Measurements from ENCODE around the gene AMN1. TPM values are rescaled to one million over a fixed set of nuclear protein-coding genes. Genes with fewer than 3 reads are reported as not detected.
A peak's percentile ranks its signal among the peaks of the same experiment; 100 is the strongest.
"Not testable (repeated sequence)": the region's sequence is repeated elsewhere in the genome, so short reads cannot be mapped to it uniquely, and the experiment has no call there.

Gene AMN1
- 5.9 and 7.5 TPM in 2 replicates for total RNA-seq (2014; rRNA removed; shearing (Covaris generic))

DNA sequence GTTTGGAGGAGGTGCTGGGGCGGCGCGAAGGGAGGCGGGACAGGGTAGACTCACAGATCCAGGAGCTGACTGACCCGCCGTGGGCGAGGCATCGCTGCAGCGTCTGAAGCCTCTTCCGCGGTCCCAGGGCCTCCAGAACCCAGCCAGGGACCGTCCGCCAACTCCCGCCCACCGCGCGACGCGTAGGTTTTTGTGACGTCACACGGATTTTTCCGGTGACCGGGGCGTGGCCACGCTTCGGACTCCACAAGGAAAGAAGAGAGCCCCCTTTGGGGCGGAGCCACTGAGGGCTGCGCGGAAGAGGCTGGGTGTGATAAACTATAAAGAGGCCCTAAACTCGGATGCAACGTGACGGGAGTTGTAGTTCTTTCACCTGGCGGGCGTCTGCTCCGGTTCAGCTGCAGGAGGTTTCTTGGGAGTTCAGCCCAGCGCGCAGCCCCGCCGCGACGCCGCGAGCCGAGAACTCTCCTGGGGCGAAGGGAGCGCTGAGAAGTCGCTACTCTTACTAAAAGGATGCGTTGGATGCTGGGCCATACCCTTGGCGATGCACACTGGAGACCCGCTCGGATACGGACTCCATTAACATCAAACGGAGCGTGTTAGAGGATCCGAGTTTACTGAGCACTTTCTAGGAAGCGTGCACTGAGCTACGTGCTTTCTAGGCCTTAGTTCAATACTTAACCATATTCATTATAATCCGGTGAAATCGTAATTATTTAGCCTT lies at the start of gene AMN1:
Gene AMN1, minus strand, starts transcription at position 105 of the 724 bp plus-strand sequence. Its CDS starts 13 bp downstream, at position 92.
- H3K4me1 ChIP-seq, result peaks cover 5% of the 10 kb centered on the region; the same call in 1 of the 2 replicates
- peak within 1 kb of the TSS; percentile 64 for H3K27ac ChIP-seq
- H3K27me3 ChIP-seq, result no peaks in the 10 kb centered on the region
- H3K9me3 ChIP-seq (replicated peaks), result no peaks in the 10 kb centered on the region
- peak; percentile 99 for DNase-seq
- H3K36me3 ChIP-seq, result no peaks in the 10 kb centered on the region
- H3K4me3 ChIP-seq, result peak within 1 kb of the TSS; percentile 69

DNA sequence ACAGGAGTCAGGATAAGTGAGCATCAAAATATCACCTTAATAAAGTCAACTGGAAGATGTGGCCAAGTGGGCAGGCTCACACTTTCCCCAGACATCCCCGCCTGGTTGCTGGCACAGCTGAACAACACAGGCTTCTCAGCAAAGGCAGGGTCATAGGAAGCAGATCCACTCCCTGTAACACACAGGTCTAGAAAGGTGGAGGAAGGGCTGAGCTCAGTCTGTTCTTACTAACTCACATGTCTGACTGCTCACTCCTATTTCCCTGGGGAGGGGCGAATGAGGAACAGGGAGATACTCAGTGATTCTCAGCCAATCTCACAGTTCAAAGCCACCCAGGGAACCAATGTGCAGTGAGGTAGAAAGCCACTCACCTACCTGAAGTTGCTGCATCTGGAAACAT lies 45.0 kb upstream of the AMN1 start:
- peaks cover 17% of the 10 kb centered on the region for H3K4me1 ChIP-seq
- H3K27ac ChIP-seq, result peak overlapping the region; percentile 42
- H3K9me3 ChIP-seq (replicated peaks), result no peaks in the 10 kb centered on the region
- H3K4me3 ChIP-seq, result no peak overlapping the region
- no peaks in the 10 kb centered on the region for H3K36me3 ChIP-seq
- peak; percentile 35 to 50 for DNase-seq
- H3K27me3 ChIP-seq, result no peaks in the 10 kb centered on the region

DNA sequence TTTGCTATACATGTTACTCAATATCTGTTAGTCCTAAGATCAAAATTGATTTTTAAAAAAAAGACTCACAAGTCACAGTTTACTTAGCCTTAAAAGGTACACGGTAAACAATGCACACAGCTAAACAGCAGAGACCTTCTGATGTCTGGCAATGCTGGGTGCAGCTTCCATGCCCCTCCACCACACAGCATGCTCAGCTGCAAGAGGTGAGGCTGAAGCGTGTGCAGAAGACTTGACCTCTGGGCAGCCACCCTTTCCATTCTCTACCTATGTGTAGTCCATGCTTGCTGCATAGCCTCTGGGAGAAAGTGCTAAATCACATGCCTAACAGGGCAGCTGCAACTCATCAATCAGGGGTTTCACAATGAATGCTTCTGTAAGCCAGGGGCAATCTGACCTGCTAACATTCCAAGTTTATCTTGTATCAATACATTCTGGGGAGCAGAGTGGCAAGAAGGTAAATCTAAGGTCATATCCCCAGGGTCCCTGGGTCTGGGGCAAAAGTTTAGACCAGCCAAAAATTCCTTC lies 44.5 kb upstream of the AMN1 start:
- Histone ChIP-seq H3K4me1 (peaks cover 17% of the 10 kb centered on the region), H3K27ac (peak overlapping the region; percentile 42), H3K36me3 (no peaks in the 10 kb centered on the region), H3K27me3 (no peaks in the 10 kb centered on the region), H3K4me3 (no peak overlapping the region), H3K9me3 (replicated peaks) (no peaks in the 10 kb centered on the region)
- DNase-seq, result peak; percentile 68 to 78

DNA sequence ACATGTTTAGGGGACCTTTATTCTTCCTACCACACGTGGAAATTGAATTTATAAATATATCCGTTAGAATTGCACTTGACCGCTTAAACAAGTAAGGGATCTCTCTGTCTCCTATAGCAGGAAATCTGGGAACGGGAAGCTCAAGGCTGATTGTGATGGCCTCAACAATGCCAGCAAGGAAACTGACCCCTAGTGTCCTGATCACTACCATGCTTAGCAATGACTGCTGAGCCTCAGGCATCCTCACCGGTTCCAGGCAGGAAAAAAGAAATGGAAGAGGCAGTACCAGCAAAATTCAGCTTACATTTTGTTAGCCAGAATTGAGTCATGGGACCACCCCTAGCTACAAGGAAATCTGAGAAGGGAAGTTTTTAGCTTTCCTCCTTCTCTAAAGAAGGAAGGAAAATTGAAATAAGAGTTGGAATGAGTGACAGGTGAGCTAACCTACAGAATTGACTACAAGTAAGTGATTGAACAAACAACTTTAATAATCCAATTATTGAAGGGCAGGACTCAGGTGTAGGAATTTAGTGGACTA lies 43.9 kb upstream of the AMN1 start:
- no peak overlapping the region; the same call in 1 of the 2 replicates for H3K27ac ChIP-seq
- no peaks in the 10 kb centered on the region for H3K36me3 ChIP-seq
- no peaks in the 10 kb centered on the region for H3K9me3 ChIP-seq (replicated peaks)
- peaks cover 17% of the 10 kb centered on the region for H3K4me1 ChIP-seq
- H3K27me3 ChIP-seq, result no peaks in the 10 kb centered on the region
- DNase-seq, result peak in 1 of 2 experiments; percentile 24
- H3K4me3 ChIP-seq, result no peak overlapping the region

DNA sequence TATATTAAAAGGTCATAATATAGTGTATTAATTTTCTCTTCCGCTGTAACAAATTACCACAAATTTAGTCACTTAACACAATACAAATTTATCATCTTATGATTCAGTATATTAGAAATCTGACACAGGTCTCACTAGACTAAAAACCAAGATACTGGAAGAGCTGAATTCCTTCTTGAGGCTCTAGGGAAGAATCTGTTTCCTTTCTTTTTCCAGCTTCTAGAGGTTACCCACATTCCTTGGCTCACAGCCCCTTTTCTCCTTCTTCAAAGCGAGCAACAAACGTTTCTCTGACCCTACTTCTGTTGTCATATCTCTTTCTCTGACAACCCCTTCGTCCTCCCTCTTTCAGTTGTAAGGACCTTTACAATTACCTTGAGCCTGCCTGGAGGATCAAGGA lies 43.4 kb upstream of the AMN1 start:
- H3K4me3 ChIP-seq, result no peak overlapping the region
- H3K27me3 ChIP-seq, result no peaks in the 10 kb centered on the region
- H3K4me1 ChIP-seq, result peaks cover 17% of the 10 kb centered on the region
- no peaks in the 10 kb centered on the region for H3K9me3 ChIP-seq (replicated peaks)
- no peak for DNase-seq
- H3K27ac ChIP-seq, result no peak overlapping the region
- no peaks in the 10 kb centered on the region for H3K36me3 ChIP-seq

DNA sequence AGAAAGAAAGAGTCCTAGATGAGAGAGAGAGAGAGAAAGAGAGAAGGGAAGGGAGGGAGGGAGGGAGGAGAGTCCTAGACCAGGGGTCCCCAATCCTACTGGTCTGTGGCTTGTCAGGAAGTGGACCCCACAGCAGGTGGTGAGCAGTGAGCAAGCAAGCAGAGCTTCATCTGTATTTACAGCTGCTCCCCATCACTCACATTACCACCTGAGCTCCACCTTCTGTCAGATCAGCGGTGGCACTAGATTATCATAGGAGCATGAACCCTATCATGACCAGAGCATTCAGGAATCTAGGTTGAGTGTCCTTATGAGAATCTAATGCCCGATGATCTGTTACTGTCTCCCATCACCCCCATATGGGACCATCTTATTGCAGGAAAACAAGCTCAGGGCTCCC lies 39.2 kb upstream of the AMN1 start:
- Histone ChIP-seq H3K4me3 (no peak overlapping the region), H3K36me3 (no peaks in the 10 kb centered on the region), H3K9me3 (replicated peaks) (no peaks in the 10 kb centered on the region), H3K27ac (no peak overlapping the region), H3K4me1 (peaks cover 5% of the 10 kb centered on the region), H3K27me3 (no peaks in the 10 kb centered on the region)
- DNase-seq, result peak; percentile 40 to 51

DNA sequence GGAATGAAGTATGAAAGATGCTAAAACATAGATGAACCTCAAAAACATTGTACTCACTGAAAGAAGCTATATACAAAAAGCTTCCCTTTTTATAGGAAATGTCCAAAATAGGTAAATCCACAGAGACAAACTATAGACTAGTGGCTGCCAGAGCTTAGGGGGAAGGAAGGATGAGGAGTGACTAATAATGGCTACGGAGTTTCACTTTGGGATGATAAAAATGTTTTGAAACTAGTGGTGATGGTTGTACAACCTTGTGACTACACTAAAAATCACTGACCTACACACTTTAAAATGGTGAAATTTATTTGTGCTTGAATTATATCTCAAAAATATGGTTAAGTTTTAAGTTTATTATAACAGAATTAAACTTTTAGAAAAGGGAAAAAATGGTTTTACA lies 37.1 kb upstream of the AMN1 start:
- no peak overlapping the region for H3K27ac ChIP-seq
- no peaks in the 10 kb centered on the region for H3K9me3 ChIP-seq (replicated peaks)
- no peak for DNase-seq
- no peaks in the 10 kb centered on the region for H3K36me3 ChIP-seq
- H3K27me3 ChIP-seq, result no peaks in the 10 kb centered on the region
- no peak overlapping the region for H3K4me3 ChIP-seq
- no peaks in the 10 kb centered on the region for H3K4me1 ChIP-seq

DNA sequence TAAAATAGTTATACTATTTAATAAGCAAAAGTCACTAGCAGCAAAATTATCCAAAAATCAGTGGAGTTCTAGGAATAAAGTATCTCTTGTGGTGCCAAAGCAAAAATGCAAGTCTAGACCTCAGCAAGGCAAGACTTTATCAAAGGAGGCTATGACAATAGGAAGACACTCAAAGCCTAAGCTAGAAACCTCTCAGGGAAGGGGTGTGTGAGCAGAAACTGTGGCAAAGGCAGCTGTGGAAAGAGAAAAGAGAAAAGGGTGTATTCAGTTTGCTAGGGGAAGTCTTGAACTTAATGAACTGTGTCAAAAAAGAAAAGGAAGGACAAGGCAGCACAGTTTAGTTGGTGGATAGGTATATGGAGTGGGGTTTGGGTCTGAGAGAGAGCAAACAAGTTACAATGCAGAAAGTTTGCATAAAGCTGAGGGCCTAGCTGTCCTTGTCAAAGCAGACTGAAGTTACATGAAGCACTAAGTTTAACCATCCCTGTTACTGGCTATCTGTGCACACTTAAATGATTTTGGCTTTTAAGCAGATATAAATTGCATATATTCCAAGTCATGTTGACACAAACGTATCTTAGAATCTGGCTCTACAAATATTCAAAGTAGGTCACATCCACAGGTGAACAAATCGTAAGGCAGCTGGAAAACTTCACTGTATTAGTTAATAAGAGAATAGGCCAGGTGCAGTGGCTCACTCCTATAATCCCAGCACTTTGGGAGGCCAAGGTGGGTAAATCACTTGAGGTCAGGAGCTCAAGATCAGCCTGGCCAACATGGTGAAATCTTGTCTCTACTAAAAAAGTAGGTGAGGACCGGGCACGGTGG lies 31.0 kb upstream of the AMN1 start:
- no peak overlapping the region for H3K27ac ChIP-seq
- no peaks in the 10 kb centered on the region for H3K4me1 ChIP-seq
- no peak overlapping the region for H3K4me3 ChIP-seq
- no peaks in the 10 kb centered on the region for H3K9me3 ChIP-seq (replicated peaks)
- no peaks in the 10 kb centered on the region for H3K36me3 ChIP-seq
- no peaks in the 10 kb centered on the region for H3K27me3 ChIP-seq
- no peak for DNase-seq

DNA sequence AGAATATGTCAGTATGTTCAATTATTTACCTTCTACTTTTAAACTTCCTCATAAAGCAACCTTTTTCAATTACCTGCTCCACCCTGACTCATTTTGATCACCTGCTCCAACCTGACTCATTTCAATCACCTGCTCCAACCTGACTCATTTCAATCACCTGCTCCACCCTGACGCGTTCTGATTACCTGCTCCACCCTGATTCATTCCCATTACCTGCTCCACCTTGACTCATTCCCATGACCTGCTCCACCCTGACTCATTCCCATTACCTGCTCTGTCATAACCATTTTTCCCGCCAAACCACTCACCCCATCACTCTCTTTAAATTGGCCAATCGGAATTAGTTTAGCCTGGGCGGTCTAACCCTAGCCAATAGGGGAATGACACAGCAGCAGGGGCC lies 29.5 kb upstream of the AMN1 start:
- H3K4me1 ChIP-seq; H3K27me3 ChIP-seq; H3K4me3 ChIP-seq; H3K27ac ChIP-seq; H3K36me3 ChIP-seq; H3K9me3 ChIP-seq (replicated peaks); DNase-seq: not testable (repeated sequence)

DNA sequence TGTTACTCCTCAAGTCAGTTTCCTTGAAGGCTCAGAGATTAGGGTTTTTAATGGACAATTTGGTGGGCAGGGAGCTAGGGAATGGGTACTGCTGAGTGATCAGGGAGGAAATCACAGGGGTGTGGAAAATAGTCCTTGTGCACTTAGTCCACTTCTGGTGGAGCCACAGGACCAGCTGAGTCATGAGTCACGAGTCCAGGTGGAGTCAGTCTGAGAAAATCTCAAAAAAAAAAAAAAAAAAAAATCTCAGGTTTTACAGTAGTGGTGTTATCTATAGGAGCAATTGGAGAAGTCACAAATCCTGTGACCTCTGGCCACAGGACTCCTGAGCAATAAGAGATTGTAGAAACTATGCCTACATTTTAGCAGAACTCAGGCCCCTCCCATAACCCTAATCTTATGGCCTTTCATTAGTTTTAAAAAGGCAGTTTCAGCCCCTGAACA lies 28.2 kb upstream of the AMN1 start:
- H3K27ac ChIP-seq, result no peak overlapping the region

DNA sequence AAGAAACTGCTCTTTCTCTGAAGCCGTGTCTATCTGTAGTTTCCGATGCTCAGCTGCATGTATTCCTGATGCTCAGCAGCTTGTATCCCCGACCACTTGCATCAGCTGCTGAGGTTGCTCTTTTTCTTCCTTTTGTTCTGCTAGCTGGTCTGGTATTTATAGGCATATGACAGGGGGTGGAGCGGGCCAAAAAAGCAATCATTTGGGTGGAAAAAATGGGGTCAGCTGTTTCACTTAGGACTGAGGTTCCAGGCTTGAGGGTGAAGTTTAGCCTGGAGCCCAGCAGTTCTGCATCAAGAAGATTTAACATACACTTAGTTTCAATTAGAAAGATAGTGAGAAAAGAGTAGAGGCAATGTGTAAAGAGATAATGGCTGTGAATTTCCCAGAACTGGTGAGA lies 23.6 kb upstream of the AMN1 start:
- no peak for DNase-seq
- Histone ChIP-seq H3K36me3 (no peaks in the 10 kb centered on the region), H3K4me3 (no peak overlapping the region), H3K9me3 (replicated peaks) (peaks cover 4% of the 10 kb centered on the region; the same call in 1 of the 2 replicates), H3K27me3 (no peaks in the 10 kb centered on the region), H3K4me1 (peaks cover 7% of the 10 kb centered on the region), H3K27ac (no peak overlapping the region)

More for the DNA sequence above, 28.2 kb upstream of the AMN1 start:
- Histone ChIP-seq H3K4me1 (no peaks in the 10 kb centered on the region; the same call in 1 of the 2 replicates), H3K4me3 (no peak overlapping the region), H3K9me3 (replicated peaks) (no peaks in the 10 kb centered on the region), H3K36me3 (no peaks in the 10 kb centered on the region), H3K27me3 (no peaks in the 10 kb centered on the region)
- DNase-seq, result no peak

DNA sequence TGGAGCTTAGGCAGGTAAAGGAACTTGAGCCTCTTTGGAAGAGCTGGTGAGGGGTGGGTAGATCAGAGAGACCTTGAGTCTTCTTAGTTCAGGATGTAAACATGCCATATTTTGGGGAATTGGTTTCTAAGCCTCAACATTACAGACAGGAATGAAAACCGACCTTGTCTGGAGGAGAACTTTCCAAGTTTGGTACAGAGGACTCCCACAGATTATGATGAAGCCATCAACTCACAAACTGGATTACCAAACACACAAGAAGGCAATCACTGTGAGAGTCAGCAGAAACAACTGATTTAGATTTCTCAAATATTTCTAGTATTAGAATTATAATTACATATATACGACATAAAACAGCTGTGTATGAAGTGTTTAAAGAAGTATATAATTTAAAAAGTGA lies 22.3 kb upstream of the AMN1 start:
- DNase-seq, result no peak

DNA sequence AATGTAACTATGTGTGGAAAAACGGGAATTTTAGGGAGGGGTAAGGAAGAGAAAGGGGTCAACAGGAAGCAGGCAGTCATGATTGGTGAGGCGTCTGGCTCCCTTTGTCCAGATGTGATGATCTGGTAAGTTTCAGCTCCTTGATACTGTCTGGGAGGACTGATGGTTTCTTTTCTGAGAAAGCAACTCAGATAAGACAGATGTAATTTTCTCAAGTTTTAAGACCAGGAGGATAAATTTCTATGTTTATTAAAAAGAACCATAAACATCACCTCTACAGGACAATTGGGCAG lies 21.9 kb upstream of the AMN1 start:
- no peak for DNase-seq
- Histone ChIP-seq H3K27ac (no peak overlapping the region), H3K27me3 (no peaks in the 10 kb centered on the region), H3K4me1 (peaks cover 16% of the 10 kb centered on the region), H3K9me3 (replicated peaks) (peaks cover 4% of the 10 kb centered on the region; the same call in 1 of the 2 replicates), H3K4me3 (no peak overlapping the region), H3K36me3 (no peaks in the 10 kb centered on the region)

More for the DNA sequence above, 22.3 kb upstream of the AMN1 start:
- H3K27me3 ChIP-seq, result no peaks in the 10 kb centered on the region
- no peak overlapping the region for H3K27ac ChIP-seq
- no peak overlapping the region for H3K4me3 ChIP-seq
- peaks cover 16% of the 10 kb centered on the region for H3K4me1 ChIP-seq
- no peaks in the 10 kb centered on the region for H3K36me3 ChIP-seq
- H3K9me3 ChIP-seq (replicated peaks), result peaks cover 4% of the 10 kb centered on the region; the same call in 1 of the 2 replicates

DNA sequence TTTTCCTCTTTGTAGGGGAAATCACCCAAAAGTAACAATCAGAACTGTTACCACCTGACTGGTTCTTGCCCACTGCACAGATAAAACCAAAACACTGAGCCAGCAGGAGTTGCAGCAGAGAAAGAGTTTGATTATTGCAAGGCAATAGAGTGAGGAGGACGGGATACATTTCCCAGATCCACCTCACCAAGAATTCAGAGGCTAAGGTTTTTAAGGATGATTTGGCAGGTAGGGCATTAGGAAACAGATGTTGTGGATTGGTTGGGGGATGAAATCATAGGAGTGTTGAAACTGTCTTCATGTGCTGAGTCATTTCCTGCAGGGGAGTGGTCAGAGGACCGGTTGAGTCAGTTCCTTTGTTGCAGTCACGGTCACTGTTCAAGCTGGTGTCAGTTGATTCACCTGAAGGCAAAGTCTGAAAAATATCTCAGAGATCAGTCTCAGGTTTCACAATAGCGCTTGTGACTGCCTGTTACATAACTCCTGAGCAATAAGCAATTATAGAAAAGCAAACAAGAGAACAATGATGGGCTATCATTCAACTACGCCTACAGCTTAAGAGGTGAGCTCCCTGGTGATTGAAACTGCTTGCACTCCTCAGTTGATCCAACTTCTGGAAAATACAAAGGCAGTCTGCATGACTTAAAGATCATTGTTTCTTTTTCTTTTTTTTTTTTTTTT lies 20.3 kb upstream of the AMN1 start:
- Histone ChIP-seq H3K36me3 (no peaks in the 10 kb centered on the region), H3K27ac (peak overlapping the region; percentile 39)

More for the DNA sequence above, 20.3 kb upstream of the AMN1 start:
- DNase-seq, result peak; percentile 46 to 68
- Histone ChIP-seq H3K4me3 (no peak overlapping the region), H3K4me1 (peaks cover 16% of the 10 kb centered on the region), H3K27me3 (no peaks in the 10 kb centered on the region), H3K9me3 (replicated peaks) (peaks cover 4% of the 10 kb centered on the region; the same call in 1 of the 2 replicates)
